Common myeloid progenitor, CD34-positive (primary cell): ENCODE data around the gene OSBPL2.

Experiments used
- CTCF ChIA-PET: fragments of 350-600 bp; sonication (Branson Sonifier 250); formaldehyde crosslinking; loops from one replicate; lab custom pipeline; 2021; ENCODE audit warnings: antibody characterized with exemption; lab: Charles Lee
- POLR2A ChIA-PET: fragments of 350-600 bp; sonication (Branson Sonifier 250); formaldehyde crosslinking; loops from one replicate; lab custom pipeline; 2021; ENCODE audit warnings: antibody characterized with exemption; lab: Charles Lee
- DNase-seq, 3 donors: peaks; one replicate each; pipeline versions ENCODE4 v3.0.0 to v3.0.0-alpha.2; 2013
- H3K27ac ChIP-seq, 2 experiments: 1 replicate in 1 of 2; 2 replicates in 1 of 2; pipeline ENCODE4 v1.7.0; 2013; ENCODE audit warnings: inconsistent platforms in 2 of 2, low read length in 2 of 2, mild to moderate bottlenecking in 2 of 2, low read depth in 1 of 2, moderate library complexity in 1 of 2; ENCODE audit not compliant: severe bottlenecking in 2 of 2, insufficient read depth in 1 of 2, poor library complexity in 1 of 2
- H3K27me3 ChIP-seq, 5 experiments: replicated peaks in 2 of 5; 1 replicate in 3 of 5; 2 replicates in 2 of 5; pipeline versions ENCODE4 v1.6.1 to v1.7.0; 2013; ENCODE audit warnings: low read length in 4 of 5, mild to moderate bottlenecking in 2 of 5, moderate library complexity in 2 of 5, inconsistent platforms in 1 of 5; ENCODE audit not compliant: insufficient read depth in 5 of 5, control insufficient read depth in 4 of 5
- H3K36me3 ChIP-seq, 4 experiments: 1 replicate in 2 of 4; 2 replicates in 2 of 4; pipeline versions ENCODE4 v1.6.1 to v1.7.0; 2013; ENCODE audit warnings: low read length in 3 of 4, control low read depth in 1 of 4, mild to moderate bottlenecking in 1 of 4; ENCODE audit not compliant: control insufficient read depth in 4 of 4, insufficient read depth in 4 of 4
- H3K4me1 ChIP-seq, 4 experiments: 1 replicate in 3 of 4; 2 replicates in 1 of 4; pipeline versions ENCODE4 v1.6.1 to v1.7.1; 2013; ENCODE audit warnings: low read length in 3 of 4, mild to moderate bottlenecking in 3 of 4, control low read depth in 1 of 4, inconsistent platforms in 1 of 4, moderate library complexity in 1 of 4; ENCODE audit not compliant: control insufficient read depth in 4 of 4, insufficient read depth in 4 of 4; ENCODE audit errors: control extremely low read depth in 1 of 4
- H3K4me3 ChIP-seq, 7 experiments: 1 replicate in 4 of 7; 2 replicates in 3 of 7; pipeline versions ENCODE4 v1.5.1 to v1.7.0; 2013; ENCODE audit warnings: mild to moderate bottlenecking in 7 of 7, low read length in 6 of 7, moderate library complexity in 6 of 7, inconsistent platforms in 2 of 7, low read depth in 2 of 7, control low read depth in 1 of 7; ENCODE audit not compliant: insufficient read depth in 4 of 7, control insufficient read depth in 1 of 7; ENCODE audit errors: extremely low read depth in 1 of 7
- H3K9me3 ChIP-seq, 5 experiments: 1 replicate in 4 of 5; 2 replicates in 1 of 5; pipeline versions ENCODE4 v1.6.1 to v1.7.1; 2013; ENCODE audit warnings: low read length in 4 of 5, mild to moderate bottlenecking in 2 of 5, inconsistent platforms in 1 of 5, low read depth in 1 of 5, moderate library complexity in 1 of 5; ENCODE audit not compliant: control insufficient read depth in 4 of 5, insufficient read depth in 2 of 5; ENCODE audit errors: control extremely low read depth in 1 of 5
- WGBS: methylation state at CpG from one replicate; pipeline ENCODE4 v1.1.5; 2013; ENCODE audit not compliant: insufficient coverage; 5-methylcytosine and 5-hydroxymethylcytosine counted together

OSBPL2 gene

GRCh38 chr20:62212299-62212698 lies 26.0 kb upstream of the OSBPL2 start:
- WGBS = 49% methylated on average over 10 of the region's 10 CpGs
- POLR2A ChIA-PET = no interaction called here

GRCh38 chr20:62214067-62214466 lies 24.3 kb upstream of the OSBPL2 start:
- Histone ChIP-seq H3K9me3 (no peaks in the 10 kb centered on the region), H3K4me1 (peaks cover 0 to 2% (median 0%) of the 10 kb centered on the region in 4 experiments), H3K27ac (no peak overlapping the region), H3K4me3 (no peak overlapping the region), H3K36me3 (no peaks in the 10 kb centered on the region), H3K27me3 (peaks cover 0 to 88% (median 14%) of the 10 kb centered on the region in 5 experiments)
- no peak for DNase-seq
- WGBS = 75% methylated on average over 12 of the region's 12 CpGs
- ChIA-PET CTCF (no interaction called here), POLR2A (no interaction called here)

More at GRCh38 chr20:62212299-62212698, 26.0 kb upstream of the OSBPL2 start:
- DNase-seq = no peak
- peaks cover 0 to 70% (median 6%) of the 10 kb centered on the region in 5 experiments for H3K27me3 ChIP-seq
- H3K27ac ChIP-seq = no peak overlapping the region
- H3K9me3 ChIP-seq = no peaks in the 10 kb centered on the region
- no peak overlapping the region for H3K4me3 ChIP-seq
- CTCF ChIA-PET = interaction anchor here (1.0 kb wide), 1 partner anchor 14 kb away, joined by 3 read pairs; no protein-coding TSS in a partner anchor
- H3K4me1 ChIP-seq = peaks cover 0 to under 1% (median 0%) of the 10 kb centered on the region in 4 experiments
- H3K36me3 ChIP-seq = peaks cover 0 to 1% (median 0%) of the 10 kb centered on the region in 4 experiments

GRCh38 chr20:62215020-62215990 lies 23.0 kb upstream of the OSBPL2 start:
- Histone ChIP-seq H3K9me3 (no peaks in the 10 kb centered on the region), H3K4me3 (no peak overlapping the region), H3K4me1 (peaks cover 0 to 9% (median 6%) of the 10 kb centered on the region in 4 experiments), H3K27me3 (peaks cover 0 to 83% (median 15%) of the 10 kb centered on the region in 5 experiments), H3K27ac (no peak overlapping the region), H3K36me3 (no peaks in the 10 kb centered on the region)
- ChIA-PET POLR2A (no interaction called here), CTCF (no interaction called here)
- no peak for DNase-seq
- WGBS = 91% methylated on average over 17 of the region's 29 CpGs

GRCh38 chr20:62215991-62216635 lies 22.2 kb upstream of the OSBPL2 start:
- ChIA-PET POLR2A (no interaction called here), CTCF (no interaction called here)

GRCh38 chr20:62216636-62217566 lies 21.4 kb upstream of the OSBPL2 start:
- Histone ChIP-seq H3K36me3 (no peaks in the 10 kb centered on the region), H3K4me3 (no peak overlapping the region), H3K27ac (no peak overlapping the region), H3K4me1 (peaks cover 0 to 21% (median 14%) of the 10 kb centered on the region in 4 experiments), H3K27me3 (peaks cover 0 to 83% (median 19%) of the 10 kb centered on the region in 5 experiments), H3K9me3 (no peaks in the 10 kb centered on the region)
- POLR2A ChIA-PET = no interaction called here
- no peak for DNase-seq
- WGBS = 73% methylated on average over 20 of the region's 26 CpGs
- CTCF ChIA-PET = no interaction called here

More at GRCh38 chr20:62215991-62216635, 22.2 kb upstream of the OSBPL2 start:
- Histone ChIP-seq H3K4me1 (peaks cover 0 to 17% (median 11%) of the 10 kb centered on the region in 4 experiments), H3K27ac (no peak overlapping the region), H3K4me3 (no peak overlapping the region), H3K9me3 (no peaks in the 10 kb centered on the region), H3K36me3 (no peaks in the 10 kb centered on the region), H3K27me3 (peaks cover 0 to 83% (median 15%) of the 10 kb centered on the region in 5 experiments)
- no peak for DNase-seq
- 86% methylated on average over 30 of the region's 40 CpGs for WGBS

GRCh38 chr20:62217913-62218773 lies 20.2 kb upstream of the OSBPL2 start:
- ChIA-PET CTCF (no interaction called here), POLR2A (no interaction called here)
- H3K4me3 ChIP-seq = no peak overlapping the region
- H3K4me1 ChIP-seq = peaks cover 0 to 21% (median 14%) of the 10 kb centered on the region in 4 experiments
- WGBS = 61% methylated on average over 36 of the region's 38 CpGs
- no peaks in the 10 kb centered on the region for H3K36me3 ChIP-seq
- H3K9me3 ChIP-seq = no peaks in the 10 kb centered on the region
- DNase-seq = no peak
- H3K27me3 ChIP-seq = peaks cover 0 to 90% (median 23%) of the 10 kb centered on the region in 5 experiments
- H3K27ac ChIP-seq = no peak overlapping the region
